Measurements from ENCODE around the gene SLC24A1.

Gene SLC24A1

GRCh38 chr15:65595960-65596359 lies 25.8 kb upstream of the SLC24A1 start:
- H3K36me3 ChIP-seq (ENCODE audit: control insufficient read depth in 1 of 2, insufficient read depth in 2 of 2, low read length in 2 of 2): peaks cover 30 to 73% of the 10 kb centered on the region in 2 donors
- no peak overlapping the region for H3K27ac ChIP-seq (ENCODE audit: low read depth, low read length)
- no peak overlapping the region for H3K9ac ChIP-seq (ENCODE audit: low read depth in 1 of 2, low read length in 2 of 2)
- no peak overlapping the region for H3K4me3 ChIP-seq (ENCODE audit: low read depth in 1 of 2, low read length in 2 of 2)
- H3K9me3 ChIP-seq (ENCODE audit: control insufficient read depth in 1 of 2, low read length in 2 of 2): no peaks in the 10 kb centered on the region
- no peaks in the 10 kb centered on the region for H3K27me3 ChIP-seq (ENCODE audit: control insufficient read depth in 1 of 2, insufficient read depth in 2 of 2, low read length in 2 of 2)
- H3K4me1 ChIP-seq (ENCODE audit: control insufficient read depth in 1 of 2, insufficient read depth in 2 of 2, low read length in 2 of 2): no peaks in the 10 kb centered on the region

DNA sequence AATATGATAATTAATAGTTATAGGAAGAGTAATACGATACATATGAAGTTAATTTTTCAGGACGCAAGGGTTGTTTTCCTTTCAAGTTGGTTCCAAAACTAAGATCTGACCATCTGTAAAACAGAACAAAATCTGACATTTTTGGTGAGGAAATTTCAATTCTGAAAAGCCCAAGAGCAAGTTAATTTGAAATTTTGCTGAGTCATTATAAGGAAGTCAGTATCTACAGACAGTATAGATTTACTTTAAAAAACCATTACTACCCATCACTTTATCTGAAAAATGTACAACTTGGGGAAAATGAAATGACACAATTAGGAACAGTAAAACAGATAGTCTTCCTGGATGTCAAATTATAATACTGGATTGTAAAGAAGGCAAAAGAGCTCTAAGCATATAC lies 23.3 kb upstream of the SLC24A1 start:
- H3K9ac ChIP-seq (ENCODE audit: low read depth in 1 of 2, low read length in 2 of 2): no peak overlapping the region
- no peak overlapping the region for H3K4me3 ChIP-seq (ENCODE audit: low read depth in 1 of 2, low read length in 2 of 2)
- H3K9me3 ChIP-seq (ENCODE audit: control insufficient read depth in 1 of 2, low read length in 2 of 2): no peaks in the 10 kb centered on the region
- H3K27me3 ChIP-seq (ENCODE audit: control insufficient read depth in 1 of 2, insufficient read depth in 2 of 2, low read length in 2 of 2): no peaks in the 10 kb centered on the region
- H3K27ac ChIP-seq (ENCODE audit: low read depth, low read length): no peak overlapping the region
- no peaks in the 10 kb centered on the region for H3K4me1 ChIP-seq (ENCODE audit: control insufficient read depth in 1 of 2, insufficient read depth in 2 of 2, low read length in 2 of 2)
- peaks cover 14 to 57% of the 10 kb centered on the region in 2 donors for H3K36me3 ChIP-seq (ENCODE audit: control insufficient read depth in 1 of 2, insufficient read depth in 2 of 2, low read length in 2 of 2)

- Histone ChIP-seq H3K27ac (ENCODE audit: low read depth, low read length) (no peak overlapping the region), H3K4me1 (ENCODE audit: control insufficient read depth in 1 of 2, insufficient read depth in 2 of 2, low read length in 2 of 2) (no peaks in the 10 kb centered on the region), H3K36me3 (ENCODE audit: control insufficient read depth in 1 of 2, insufficient read depth in 2 of 2, low read length in 2 of 2) (peaks cover 13 to 63% of the 10 kb centered on the region in 2 donors), H3K4me3 (ENCODE audit: low read depth in 1 of 2, low read length in 2 of 2) (no peak overlapping the region), H3K9ac (ENCODE audit: low read depth in 1 of 2, low read length in 2 of 2) (no peak overlapping the region), H3K9me3 (ENCODE audit: control insufficient read depth in 1 of 2, low read length in 2 of 2) (no peaks in the 10 kb centered on the region), H3K27me3 (ENCODE audit: control insufficient read depth in 1 of 2, insufficient read depth in 2 of 2, low read length in 2 of 2) (no peaks in the 10 kb centered on the region)
These were observed 22.1 kb upstream of the SLC24A1 start for GRCh38 chr15:65599677-65600076.

- no peaks in the 10 kb centered on the region for H3K4me1 ChIP-seq (ENCODE audit: control insufficient read depth in 1 of 2, insufficient read depth in 2 of 2, low read length in 2 of 2)
- H3K36me3 ChIP-seq (ENCODE audit: control insufficient read depth in 1 of 2, insufficient read depth in 2 of 2, low read length in 2 of 2): peaks cover 11 to 45% of the 10 kb centered on the region in 2 donors
- H3K4me3 ChIP-seq (ENCODE audit: low read depth in 1 of 2, low read length in 2 of 2): no peak overlapping the region
- no peaks in the 10 kb centered on the region for H3K9me3 ChIP-seq (ENCODE audit: control insufficient read depth in 1 of 2, low read length in 2 of 2)
- H3K9ac ChIP-seq (ENCODE audit: low read depth in 1 of 2, low read length in 2 of 2): no peak overlapping the region
- no peaks in the 10 kb centered on the region for H3K27me3 ChIP-seq (ENCODE audit: control insufficient read depth in 1 of 2, insufficient read depth in 2 of 2, low read length in 2 of 2)
- no peak overlapping the region for H3K27ac ChIP-seq (ENCODE audit: low read depth, low read length)
These were observed 18.6 kb upstream of the SLC24A1 start for GRCh38 chr15:65603134-65603533.

DNA sequence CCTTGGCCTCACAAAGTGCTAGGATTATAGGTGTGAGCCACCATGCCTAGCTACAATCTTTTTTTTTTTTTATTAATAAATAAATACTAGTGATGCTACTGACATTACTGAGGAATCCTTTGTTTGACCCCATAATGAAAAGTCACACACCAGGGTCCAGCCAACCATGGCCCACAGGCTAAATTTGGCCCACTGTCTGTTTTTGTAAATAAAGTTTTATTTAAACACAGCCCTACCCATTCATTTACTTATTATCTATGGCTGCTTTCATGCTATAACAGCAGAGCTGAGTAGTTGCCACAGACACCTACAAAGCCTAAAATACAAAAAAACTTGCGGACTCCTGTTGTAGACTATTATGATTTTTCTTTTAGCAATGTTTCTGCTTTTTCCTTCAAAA lies 18.2 kb upstream of the SLC24A1 start:
- no peak overlapping the region for H3K4me3 ChIP-seq (ENCODE audit: low read depth in 1 of 2, low read length in 2 of 2)
- H3K27me3 ChIP-seq (ENCODE audit: control insufficient read depth in 1 of 2, insufficient read depth in 2 of 2, low read length in 2 of 2): no peaks in the 10 kb centered on the region

GRCh38 chr15:65610871-65611718 lies 10.6 kb upstream of the SLC24A1 start, which contains the start of gene INTS14:
INTS14 (minus strand) TSS chr15:65611131; CDS start chr15:65607380, 3,751 bp downstream.
- peak within 1 kb of the TSS; percentile 91 to 96 for H3K4me3 ChIP-seq (ENCODE audit: low read depth in 1 of 2, low read length in 2 of 2)
- no peaks in the 10 kb centered on the region for H3K9me3 ChIP-seq (ENCODE audit: control insufficient read depth in 1 of 2, low read length in 2 of 2)
- H3K9ac ChIP-seq (ENCODE audit: low read depth in 1 of 2, low read length in 2 of 2): peak within 1 kb of the TSS; percentile 92 to 100
- no peaks in the 10 kb centered on the region for H3K27me3 ChIP-seq (ENCODE audit: control insufficient read depth in 1 of 2, insufficient read depth in 2 of 2, low read length in 2 of 2)
- H3K36me3 ChIP-seq (ENCODE audit: control insufficient read depth in 1 of 2, insufficient read depth in 2 of 2, low read length in 2 of 2): peaks cover 2 to 4% of the 10 kb centered on the region in 2 donors
- H3K4me1 ChIP-seq (ENCODE audit: control insufficient read depth in 1 of 2, insufficient read depth in 2 of 2, low read length in 2 of 2): peaks cover 20 to 24% of the 10 kb centered on the region in 2 donors
- peak within 1 kb of the TSS; percentile 83 for H3K27ac ChIP-seq (ENCODE audit: low read depth, low read length)

More for the DNA sequence above, 18.2 kb upstream of the SLC24A1 start:
- no peaks in the 10 kb centered on the region for H3K9me3 ChIP-seq (ENCODE audit: control insufficient read depth in 1 of 2, low read length in 2 of 2)
- no peak overlapping the region for H3K9ac ChIP-seq (ENCODE audit: low read depth in 1 of 2, low read length in 2 of 2)
- no peaks in the 10 kb centered on the region for H3K4me1 ChIP-seq (ENCODE audit: control insufficient read depth in 1 of 2, insufficient read depth in 2 of 2, low read length in 2 of 2)
- H3K36me3 ChIP-seq (ENCODE audit: control insufficient read depth in 1 of 2, insufficient read depth in 2 of 2, low read length in 2 of 2): peaks cover 11 to 41% of the 10 kb centered on the region in 2 donors
- no peak overlapping the region for H3K27ac ChIP-seq (ENCODE audit: low read depth, low read length)

DNA sequence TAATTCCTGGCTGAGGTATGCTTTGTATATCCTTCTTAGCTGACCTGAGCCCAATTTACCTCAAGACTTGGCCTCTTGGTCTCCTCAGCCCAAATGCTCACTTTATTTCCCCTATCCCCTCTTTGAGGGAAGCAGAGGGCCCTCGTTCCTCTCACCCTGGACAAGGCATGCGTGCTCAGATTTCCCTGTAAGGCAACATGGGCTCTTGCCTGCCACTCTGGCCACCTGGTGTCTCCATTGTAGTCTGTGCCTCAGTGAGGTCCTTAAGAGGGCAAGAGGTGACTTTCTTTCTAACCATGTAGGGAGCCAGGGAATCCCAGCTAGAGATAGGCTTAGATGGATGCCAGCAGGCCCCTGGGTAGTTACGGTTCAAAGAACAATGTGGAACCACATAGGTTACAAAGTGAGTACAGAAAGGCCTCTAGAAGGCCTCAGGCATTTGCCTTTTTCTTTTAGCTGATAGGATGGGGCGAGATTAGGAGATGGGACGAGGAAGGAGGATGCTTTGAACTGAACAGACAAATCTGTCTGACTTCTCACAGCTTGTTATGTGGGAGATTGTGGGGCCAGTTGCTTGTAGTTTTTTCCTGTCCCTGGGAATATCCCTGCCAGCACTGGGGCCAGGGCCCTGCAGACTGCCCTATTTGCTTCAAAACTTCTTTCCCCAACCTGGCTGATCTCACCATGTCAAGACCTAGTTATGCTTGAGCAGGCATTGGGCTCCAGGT lies 9.7 kb upstream of the SLC24A1 start:
- peaks cover 0 to under 1% of the 10 kb centered on the region in 2 donors for H3K36me3 ChIP-seq (ENCODE audit: control insufficient read depth in 1 of 2, insufficient read depth in 2 of 2, low read length in 2 of 2)
- H3K4me1 ChIP-seq (ENCODE audit: control insufficient read depth in 1 of 2, insufficient read depth in 2 of 2, low read length in 2 of 2): peaks cover 20 to 24% of the 10 kb centered on the region in 2 donors
- H3K9ac ChIP-seq (ENCODE audit: low read depth in 1 of 2, low read length in 2 of 2): peak overlapping the region; percentile 92 to 100
- H3K27ac ChIP-seq (ENCODE audit: low read depth, low read length): peak overlapping the region; percentile 83
- peak overlapping the region; percentile 91 to 96 for H3K4me3 ChIP-seq (ENCODE audit: low read depth in 1 of 2, low read length in 2 of 2)
- H3K9me3 ChIP-seq (ENCODE audit: control insufficient read depth in 1 of 2, low read length in 2 of 2): no peaks in the 10 kb centered on the region
- no peaks in the 10 kb centered on the region for H3K27me3 ChIP-seq (ENCODE audit: control insufficient read depth in 1 of 2, insufficient read depth in 2 of 2, low read length in 2 of 2)

DNA sequence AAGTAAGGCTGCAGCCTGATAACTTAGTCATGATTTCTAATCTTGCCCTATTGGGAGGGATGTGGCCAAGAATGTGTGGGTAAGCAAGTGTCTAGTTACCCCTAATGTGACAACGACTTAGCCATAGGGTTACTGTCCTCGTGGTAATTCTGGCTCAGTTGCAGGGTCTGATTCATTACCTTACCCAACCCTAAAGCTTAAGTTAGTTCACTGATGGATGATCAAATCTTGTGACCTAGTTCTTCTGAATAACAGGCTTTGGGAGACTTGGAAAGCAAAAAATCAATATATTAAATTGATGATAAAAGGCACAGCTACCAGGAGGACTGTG lies 9.2 kb upstream of the SLC24A1 start:
- peaks cover 20 to 24% of the 10 kb centered on the region in 2 donors for H3K4me1 ChIP-seq (ENCODE audit: control insufficient read depth in 1 of 2, insufficient read depth in 2 of 2, low read length in 2 of 2)
- H3K27ac ChIP-seq (ENCODE audit: low read depth, low read length): no peak overlapping the region
- H3K9me3 ChIP-seq (ENCODE audit: control insufficient read depth in 1 of 2, low read length in 2 of 2): no peaks in the 10 kb centered on the region
- no peaks in the 10 kb centered on the region for H3K27me3 ChIP-seq (ENCODE audit: control insufficient read depth in 1 of 2, insufficient read depth in 2 of 2, low read length in 2 of 2)
- no peak overlapping the region for H3K4me3 ChIP-seq (ENCODE audit: low read depth in 1 of 2, low read length in 2 of 2)
- H3K9ac ChIP-seq (ENCODE audit: low read depth in 1 of 2, low read length in 2 of 2): no peak overlapping the region
- H3K36me3 ChIP-seq (ENCODE audit: control insufficient read depth in 1 of 2, insufficient read depth in 2 of 2, low read length in 2 of 2): no peaks in the 10 kb centered on the region

DNA sequence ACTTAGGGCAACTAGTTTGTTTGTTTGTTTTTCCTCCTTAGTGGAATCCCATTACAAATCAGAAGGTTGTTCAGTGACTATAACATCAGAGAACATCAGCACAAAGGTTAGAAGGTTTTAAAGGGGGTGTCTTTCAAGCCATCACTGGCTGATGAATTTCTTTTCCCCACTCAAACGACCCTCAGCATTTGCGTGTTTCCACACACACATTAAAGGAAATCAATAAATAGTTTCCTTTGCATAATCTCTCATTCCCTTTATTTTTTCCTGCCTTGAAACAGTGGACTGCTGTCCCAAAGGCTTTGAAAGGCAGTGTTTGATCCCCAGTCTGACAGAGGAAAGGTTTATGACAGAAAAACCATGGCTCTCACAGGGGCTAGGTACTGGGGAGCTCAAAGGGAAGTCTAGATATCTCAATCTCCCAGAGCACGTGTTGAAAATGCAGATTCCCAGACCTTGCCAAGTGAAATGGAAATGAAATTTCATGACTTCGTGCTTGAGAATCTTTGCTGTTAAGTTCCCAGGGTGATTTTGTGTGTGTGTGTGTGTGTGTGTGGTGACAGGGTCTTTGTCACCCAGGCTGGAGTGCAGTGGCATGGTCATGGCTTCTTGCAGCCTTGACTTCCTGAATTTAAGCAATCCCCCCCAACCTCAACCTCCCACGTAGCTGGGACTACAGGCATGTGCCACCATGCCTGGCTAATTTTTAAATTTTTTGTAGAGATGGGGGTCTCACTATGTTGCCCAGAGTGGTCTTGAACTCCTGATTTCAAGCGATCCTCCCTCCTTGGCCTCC lies 8.6 kb upstream of the SLC24A1 start:
- H3K27ac ChIP-seq (ENCODE audit: low read depth, low read length): no peak overlapping the region
- H3K4me1 ChIP-seq (ENCODE audit: control insufficient read depth in 1 of 2, insufficient read depth in 2 of 2, low read length in 2 of 2): peaks cover 20 to 24% of the 10 kb centered on the region in 2 donors
- H3K9ac ChIP-seq (ENCODE audit: low read depth in 1 of 2, low read length in 2 of 2): no peak overlapping the region
- no peaks in the 10 kb centered on the region for H3K36me3 ChIP-seq (ENCODE audit: control insufficient read depth in 1 of 2, insufficient read depth in 2 of 2, low read length in 2 of 2)
- no peak overlapping the region for H3K4me3 ChIP-seq (ENCODE audit: low read depth in 1 of 2, low read length in 2 of 2)
- H3K9me3 ChIP-seq (ENCODE audit: control insufficient read depth in 1 of 2, low read length in 2 of 2): no peaks in the 10 kb centered on the region
- H3K27me3 ChIP-seq (ENCODE audit: control insufficient read depth in 1 of 2, insufficient read depth in 2 of 2, low read length in 2 of 2): no peaks in the 10 kb centered on the region
